Transverse colon (tissue), 3 donors: ENCODE results near the gene MEGF10.

Experiments used
- CTCF ChIP-seq, 5 experiments: fragments of 200-600 bp in 3 of 5; fragments of 450-650 bp in 2 of 5; sonication (generic) in 3 of 5; IDR thresholded peaks; 1 replicate in 2 of 5; 2 replicates in 3 of 5; pipeline ENCODE4 v1.5.1; 2016 to 2017; ENCODE audit warnings: antibody characterized with exemption in 5 of 5, inconsistent platforms in 3 of 5, mild to moderate bottlenecking in 2 of 5, moderate library complexity in 1 of 5
- EP300 ChIP-seq: sonication (generic); formaldehyde crosslinking; IDR thresholded peaks from one replicate; pipeline ENCODE4 v1.6.1; 2017; ENCODE audit warnings: antibody characterized with exemption, low read depth
- POLR2A ChIP-seq: fragments of 450-650 bp; IDR thresholded peaks from one replicate; pipeline ENCODE4 v1.6.1; 2016; ENCODE audit warnings: antibody characterized with exemption, mild to moderate bottlenecking, moderate library complexity

GRCh38 chr5:127363403-127363802 is 72.8 kb downstream of the MEGF10 start:
- no peak for TF ChIP-seq CTCF (IDR thresholded peaks at IDR 0.05)
- no peak for TF ChIP-seq EP300
- TF ChIP-seq POLR2A: no peak
